ENCODE measurements around the gene P2RX1.

- TF ChIP-seq SIN3A (IDR thresholded peaks at IDR 0.05; ENCODE audit: borderline replicate concordance, insufficient read depth, low read length) = no peak
- TF ChIP-seq POLR2AphosphoS5 (IDR thresholded peaks at IDR 0.05; ENCODE audit: low read depth, low read length) = no peak
- no peak for TF ChIP-seq REST (IDR thresholded peaks at IDR 0.05; ENCODE audit: insufficient read depth in 1 of 2, low read depth in 2 of 2, low read length in 2 of 2)
These were observed 28.9 kb downstream of the P2RX1 start for GRCh38 chr17:3887394-3887793.
